HG03045 (cell line): ENCODE data around the gene C9orf50.

Experiments
- ATAC-seq: cut with Tn5 transposase; IDR thresholded peaks from one replicate; pipeline ENCODE4 v1.9.1; 2021; ENCODE audit warnings: mild to moderate bottlenecking, moderate library complexity; ENCODE audit not compliant: unreplicated experiment

C9orf50 gene

DNA sequence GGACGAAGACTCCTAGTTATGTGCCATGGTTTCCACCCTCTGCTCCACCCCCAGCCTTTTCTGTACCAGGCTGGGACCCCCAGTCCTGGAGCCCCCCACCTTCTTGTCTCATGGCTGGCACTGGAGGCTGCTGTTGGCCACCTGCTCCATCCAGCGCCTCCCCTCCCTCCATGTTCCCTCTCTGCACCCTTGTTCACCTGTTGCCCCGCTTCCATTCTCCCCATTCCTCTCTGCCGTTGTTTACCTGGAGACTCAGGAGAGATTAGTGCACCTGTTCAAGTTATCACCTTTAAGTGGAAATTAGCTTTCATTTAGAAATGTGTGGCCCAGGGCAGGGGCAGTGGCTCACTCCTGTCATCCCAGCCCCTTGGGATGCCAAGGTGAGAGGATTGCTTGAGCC lies 12.3 kb upstream of the C9orf50 start:
- ATAC-seq = no peak

DNA sequence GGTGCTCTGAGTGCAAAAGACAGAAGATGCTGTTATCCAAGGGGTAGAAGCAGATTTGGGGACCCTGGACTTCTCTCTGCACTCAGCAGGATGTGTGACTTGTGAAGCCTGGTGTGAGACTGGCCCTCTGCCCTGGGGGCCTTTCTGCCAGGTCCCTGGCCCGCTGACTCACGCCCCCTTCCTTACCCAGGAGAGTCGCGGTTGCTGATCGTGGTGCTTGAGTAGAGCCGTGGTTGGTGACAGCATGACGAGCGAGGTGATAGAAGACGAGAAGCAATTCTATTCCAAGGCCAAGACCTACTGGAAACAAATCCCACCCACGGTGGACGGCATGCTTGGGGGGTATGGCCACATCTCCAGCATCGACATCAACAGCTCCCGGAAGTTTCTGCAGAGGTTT lies 11.6 kb upstream of the C9orf50 start:
- no peak for ATAC-seq

DNA sequence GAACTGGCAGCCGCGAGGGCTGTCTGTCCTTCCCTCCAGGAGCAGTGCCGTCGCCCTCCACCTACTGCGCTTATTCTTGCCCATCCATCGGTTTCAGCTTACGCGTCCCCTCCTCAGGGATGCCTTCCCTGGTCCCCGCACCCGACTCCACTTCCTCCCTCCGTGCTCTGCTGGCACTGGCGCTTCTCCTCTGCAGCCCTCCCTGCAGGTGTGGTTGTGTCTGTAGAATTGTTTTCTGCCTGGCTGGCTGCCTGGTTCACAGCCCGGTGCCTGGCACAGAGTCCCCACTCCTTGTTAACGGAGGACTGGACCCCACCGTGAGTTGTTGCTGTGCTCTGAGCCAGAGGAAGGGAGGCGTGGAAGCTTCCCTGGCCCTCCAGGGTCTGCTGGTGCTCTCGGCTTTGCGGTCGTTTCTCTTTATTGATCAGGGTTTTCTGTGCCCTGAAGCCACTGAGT lies 10.8 kb upstream of the C9orf50 start:
- ATAC-seq = no peak

DNA sequence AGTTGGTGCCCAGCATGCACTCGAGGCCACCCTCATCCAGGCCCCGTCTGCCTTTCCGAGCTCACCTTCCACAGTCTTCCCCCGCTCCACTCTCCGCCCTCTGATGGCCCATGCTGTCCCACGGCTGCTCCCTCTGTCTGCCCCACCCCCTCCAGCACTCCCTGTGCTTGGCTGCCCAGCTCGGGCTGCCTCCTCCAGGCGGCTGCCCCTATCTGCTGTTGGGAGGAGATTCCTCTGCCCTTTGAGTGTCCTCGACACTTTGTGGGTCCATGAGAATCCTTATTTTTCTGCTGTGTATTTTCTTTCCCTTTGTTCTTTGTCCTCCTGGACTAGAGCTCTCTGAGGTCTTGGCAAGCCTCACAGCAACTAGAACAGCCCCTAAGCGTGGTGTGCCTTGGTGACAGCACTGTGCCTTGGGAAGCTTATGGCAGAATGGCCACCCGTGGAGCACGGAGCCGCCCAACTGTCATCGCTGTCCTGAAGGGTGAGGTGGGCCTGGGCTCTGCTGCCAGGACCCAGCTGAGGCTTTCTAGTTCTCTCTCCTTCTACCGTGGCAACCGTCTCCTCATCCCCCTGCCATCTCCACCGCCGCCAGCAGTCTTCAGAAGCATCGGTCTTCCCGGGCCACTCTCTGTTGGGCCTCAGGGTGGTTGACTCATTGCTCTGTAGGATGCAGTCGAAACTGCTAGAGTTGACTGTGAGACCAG lies 10.2 kb upstream of the C9orf50 start:
- ATAC-seq = no peak

DNA sequence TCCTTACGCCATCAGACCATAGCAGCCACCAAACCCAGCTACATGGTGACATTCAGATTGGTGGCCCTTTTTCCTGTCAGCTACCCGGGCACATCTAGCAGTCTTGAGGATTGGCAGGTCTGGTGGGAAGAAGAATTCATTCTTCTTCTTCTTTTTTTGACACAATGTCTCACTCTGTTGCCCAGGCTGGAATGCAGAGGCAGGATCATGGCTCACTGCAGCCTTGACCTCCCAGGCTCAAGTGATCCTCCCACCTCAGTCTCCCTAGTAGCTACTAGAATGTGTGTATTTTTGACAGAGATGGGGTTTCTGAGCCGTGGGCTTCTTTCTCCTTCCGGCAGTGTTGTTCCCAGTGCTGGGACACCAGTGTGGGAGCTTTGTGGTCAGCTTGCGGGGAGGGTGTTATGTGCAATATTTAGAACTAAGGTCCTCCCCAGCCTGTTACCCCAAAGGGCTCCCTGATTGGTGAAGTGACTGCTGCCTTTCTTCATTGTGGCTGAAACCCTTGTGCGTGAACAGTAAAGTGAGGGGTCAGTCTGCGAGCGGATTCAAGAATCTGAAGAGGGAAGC lies 8.4 kb upstream of the C9orf50 start:
- no peak for ATAC-seq

DNA sequence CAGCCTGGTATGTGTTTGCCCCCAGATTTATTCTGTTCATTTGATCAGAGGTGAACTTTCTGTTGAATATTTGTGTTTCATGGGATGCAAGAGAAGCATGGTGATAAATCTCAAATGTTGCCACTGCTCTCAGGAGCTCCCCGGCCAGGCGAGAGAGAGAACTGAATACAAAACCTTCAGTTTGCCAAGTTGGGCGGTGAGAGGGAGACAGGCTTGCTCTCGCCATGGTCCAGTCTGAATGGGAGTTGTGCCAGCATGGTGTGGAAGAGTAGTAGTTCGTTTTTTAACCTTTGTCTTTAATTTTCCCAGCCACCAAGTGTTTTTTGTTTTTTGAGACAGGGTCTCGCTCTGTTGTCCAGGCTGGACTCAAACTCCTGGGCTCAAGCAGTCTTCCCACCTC lies 7.8 kb upstream of the C9orf50 start:
- ATAC-seq = no peak

DNA sequence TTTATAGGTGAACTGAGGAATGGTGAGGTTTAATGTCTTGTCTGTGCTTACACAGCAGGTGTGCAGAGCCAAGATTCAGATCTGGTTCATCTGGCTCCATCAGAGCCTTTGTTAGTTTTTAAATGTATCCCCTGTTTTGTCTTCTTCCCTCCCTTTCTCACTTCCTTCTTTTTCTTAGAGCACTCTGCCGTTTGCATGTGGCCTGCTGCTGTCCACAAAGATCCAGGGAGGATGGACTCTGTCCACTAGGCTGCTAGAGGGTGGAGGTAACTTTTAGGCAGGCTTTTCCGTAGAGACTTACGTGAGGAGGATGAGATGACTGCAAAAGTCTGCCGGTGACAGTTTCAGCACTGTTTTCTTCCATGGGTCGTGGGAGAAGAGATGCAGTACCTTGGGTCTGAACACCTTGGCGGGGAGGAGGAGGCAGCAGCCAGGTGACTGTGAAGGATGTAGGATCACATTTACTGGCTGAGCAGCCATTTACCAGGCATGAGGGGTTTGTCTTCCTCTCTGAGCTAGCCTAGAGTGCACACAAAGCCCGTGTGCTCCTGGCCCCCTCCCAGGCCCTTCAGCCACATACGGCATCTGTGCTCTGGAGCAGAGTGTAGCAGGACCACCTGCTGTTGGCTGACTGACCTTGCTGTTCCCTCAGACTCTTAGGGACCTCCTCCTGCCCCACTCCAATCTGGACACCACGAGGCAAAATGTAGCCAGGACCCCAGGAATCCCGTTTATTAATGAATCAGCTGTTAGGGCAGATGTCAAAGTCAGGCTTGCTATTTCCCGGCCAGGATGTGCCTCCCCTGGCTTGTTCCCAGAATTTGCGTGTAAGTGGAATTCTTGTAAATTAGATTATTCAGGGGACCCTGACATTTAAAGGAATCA lies 6.9 kb upstream of the C9orf50 start:
- ATAC-seq = no peak

DNA sequence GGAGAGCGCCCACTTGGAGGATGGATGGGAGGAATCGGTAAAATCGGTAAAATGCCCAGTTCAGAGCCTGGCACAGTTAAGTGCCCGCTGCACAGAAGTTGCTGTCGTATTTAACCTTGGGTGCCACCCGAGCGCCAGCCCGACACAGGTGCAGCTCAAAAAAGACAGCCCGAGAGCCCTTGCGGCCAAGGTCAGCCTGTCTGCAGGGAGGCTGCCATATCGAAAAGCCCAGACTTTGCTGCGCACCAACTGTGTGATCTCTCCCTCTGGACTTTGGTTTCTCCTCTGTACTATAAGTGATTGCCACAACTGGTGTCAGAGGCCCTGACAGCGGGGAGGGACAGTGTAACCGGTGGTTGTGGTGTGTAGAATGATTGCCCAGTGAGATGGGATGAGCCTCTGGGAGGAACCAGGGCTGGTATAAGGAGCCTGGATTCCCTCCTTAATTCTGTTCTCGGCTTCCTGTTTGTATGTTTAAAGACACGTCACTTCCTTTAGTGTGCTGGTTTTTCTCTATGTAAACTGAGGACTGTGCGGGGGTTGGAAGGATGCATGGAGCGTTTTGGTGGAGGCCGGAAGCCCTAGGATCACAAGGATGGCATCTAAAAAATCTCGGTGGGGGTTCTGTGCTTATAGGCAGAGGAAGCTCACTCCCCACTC lies 5.9 kb upstream of the C9orf50 start:
- peak; percentile 9 for ATAC-seq

DNA sequence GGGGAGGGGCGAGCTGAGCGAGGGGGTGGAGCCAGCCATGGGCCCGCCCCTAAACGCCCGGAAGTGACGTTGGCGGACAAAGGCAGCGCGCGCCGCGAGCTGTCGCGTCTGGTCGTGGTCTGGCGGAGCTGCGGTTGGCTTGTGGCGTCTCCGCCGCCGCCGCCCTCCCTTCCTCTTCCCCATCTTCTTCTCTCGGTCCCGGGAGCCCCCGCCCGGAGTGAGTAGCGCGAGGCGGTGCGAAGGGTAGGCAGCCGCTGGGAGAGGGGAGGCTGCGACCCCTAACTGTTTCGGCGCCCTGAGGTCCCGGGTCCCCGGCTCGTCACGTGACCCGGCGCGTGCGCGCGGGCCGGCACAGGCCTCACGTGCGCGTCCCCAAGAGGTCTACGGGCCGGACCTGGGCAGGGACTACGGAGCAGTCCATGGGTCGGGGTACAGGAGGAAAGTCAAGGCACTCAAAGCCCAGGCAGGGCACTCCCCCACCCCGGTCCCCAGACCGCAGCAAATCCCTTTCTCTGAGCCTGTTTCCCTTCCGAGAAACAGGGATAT lies 5.3 kb upstream of the C9orf50 start, which contains the start of gene NTMT1:
TSS of gene NTMT1 (plus strand) at position 85 of the 546 bp plus-strand sequence. CDS start 6,541 bp downstream, outside the sequence.
- ATAC-seq = peak; percentile 82

DNA sequence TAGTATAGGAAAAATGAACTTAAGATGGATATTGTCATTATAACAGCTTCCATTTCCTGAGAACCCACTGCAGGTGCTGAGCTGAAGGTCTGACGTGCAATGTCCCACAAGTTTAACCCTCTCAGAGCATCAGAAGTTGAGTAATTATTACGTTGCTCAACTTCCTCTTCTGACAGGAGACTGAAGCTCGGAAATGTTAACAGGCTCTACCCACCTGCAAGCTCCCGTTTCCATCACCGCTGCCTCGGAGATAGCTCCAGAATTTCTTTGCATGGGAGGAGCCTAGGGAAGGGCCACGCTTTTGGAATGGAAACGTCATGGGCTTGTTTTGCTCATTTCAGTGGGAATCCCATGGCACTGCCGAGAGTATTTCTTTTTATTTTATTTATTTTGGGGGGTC lies 4.0 kb upstream of the C9orf50 start:
- ATAC-seq = no peak

DNA sequence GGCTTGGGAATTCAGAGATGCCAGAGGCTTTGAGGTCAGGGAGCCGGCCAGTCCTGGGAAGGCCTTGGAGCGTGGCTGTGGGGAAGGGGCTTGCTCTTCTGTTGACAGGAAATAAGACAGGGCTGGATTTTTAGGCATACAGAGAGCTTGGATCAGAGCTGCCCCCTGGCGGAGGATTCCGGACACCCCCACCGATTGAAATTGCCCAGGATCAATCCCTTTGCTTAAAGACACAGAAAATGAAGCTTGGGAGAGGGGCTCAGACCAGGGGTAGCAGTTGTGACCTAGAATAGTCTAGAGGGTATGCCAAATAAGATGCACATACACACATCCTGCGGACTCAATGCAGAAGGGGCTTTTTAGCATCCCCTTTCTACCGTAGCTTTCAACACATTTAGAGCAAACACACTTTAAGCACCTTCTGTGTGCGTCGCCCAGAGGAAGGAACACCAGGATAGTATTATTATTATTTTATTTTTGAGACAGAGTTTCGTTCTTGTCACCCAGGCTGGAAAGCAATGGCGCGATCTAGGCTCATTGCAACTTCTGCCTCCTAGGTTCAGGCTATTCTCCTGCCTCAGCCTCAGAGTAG lies 3.4 kb upstream of the C9orf50 start:
- no peak for ATAC-seq

DNA sequence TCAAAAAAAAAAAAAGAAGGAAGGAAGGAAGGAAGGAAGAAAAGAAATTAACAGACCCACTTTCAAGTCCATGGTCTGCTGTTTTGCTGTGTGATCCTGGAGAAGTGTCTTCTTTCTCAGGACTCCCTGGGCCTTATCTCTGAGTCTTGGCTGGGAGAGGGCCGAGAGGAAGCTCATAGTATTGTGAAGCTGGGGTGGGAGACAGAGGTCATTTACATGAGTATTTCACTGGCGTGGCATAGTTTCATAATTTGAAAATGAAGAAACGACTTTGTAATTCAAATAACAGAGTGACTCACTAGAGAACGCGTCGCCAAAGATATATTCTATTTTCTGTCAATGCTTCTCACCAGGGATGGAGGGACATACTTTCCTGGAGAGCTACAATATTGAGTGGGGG lies 2.4 kb upstream of the C9orf50 start:
- ATAC-seq = no peak

DNA sequence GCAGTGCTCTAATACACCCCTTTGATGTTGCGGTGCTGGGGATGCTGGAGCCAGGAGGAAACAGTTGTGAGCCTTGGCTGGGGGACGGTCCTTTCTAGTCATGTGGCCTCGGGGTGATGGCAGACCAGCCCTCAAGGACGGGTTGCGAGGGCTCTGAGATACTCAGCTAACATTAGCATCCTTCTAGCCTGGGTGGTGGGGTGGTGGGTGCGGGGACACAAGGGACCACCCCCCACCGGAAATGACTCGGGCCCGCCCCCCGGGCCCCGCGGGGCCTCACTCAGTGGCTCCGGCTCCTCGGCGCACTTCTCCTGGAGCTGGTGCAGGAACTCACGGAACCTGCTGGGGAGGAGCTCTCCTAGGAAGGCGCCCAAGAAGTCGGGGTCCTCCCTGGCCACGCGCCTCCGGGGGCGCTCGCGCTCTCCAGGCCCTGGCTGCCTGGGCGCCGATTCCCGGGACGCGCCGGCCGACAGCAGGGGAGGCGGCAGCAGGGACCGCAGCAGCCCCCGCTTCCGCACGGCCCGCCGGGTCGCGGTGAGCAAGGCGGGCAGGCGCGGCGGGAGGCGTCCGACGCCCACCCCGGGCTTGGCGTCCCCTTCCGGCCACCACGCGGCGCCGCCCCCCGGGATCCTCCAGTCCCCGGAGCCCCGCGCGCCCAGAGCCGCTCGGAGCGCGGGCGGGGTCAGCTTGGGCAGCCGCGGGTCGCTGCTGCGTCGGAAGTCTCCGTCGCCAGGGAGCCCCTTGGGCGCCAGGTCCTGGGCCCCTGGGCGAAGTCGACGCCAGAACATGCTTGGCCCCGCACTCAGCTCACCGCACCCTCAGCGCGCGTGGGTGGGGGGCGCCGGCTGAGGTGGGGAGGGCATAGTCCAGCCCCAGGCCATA lies 873 bp downstream of the C9orf50 start:
- ATAC-seq = no peak

DNA sequence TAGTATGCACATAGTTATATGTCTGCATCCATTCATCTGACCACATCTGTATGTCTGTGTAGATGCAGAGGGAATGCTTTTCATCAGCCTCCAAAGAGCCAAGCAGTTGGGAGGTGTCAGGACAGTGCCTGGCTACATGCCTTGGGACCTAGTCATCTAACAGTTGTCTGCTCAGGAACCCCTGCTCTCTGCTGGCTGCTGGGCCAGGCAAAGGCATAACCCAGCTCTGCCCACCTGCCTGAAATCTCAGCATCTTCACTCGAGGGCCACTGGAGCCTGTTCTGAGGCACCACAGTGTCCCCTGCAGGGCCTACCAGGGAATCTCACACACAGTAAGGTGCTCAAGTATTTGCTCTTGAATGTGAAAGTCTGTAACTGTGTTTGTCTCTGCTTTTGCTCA lies 3.7 kb downstream of the C9orf50 start:
- no peak for ATAC-seq

DNA sequence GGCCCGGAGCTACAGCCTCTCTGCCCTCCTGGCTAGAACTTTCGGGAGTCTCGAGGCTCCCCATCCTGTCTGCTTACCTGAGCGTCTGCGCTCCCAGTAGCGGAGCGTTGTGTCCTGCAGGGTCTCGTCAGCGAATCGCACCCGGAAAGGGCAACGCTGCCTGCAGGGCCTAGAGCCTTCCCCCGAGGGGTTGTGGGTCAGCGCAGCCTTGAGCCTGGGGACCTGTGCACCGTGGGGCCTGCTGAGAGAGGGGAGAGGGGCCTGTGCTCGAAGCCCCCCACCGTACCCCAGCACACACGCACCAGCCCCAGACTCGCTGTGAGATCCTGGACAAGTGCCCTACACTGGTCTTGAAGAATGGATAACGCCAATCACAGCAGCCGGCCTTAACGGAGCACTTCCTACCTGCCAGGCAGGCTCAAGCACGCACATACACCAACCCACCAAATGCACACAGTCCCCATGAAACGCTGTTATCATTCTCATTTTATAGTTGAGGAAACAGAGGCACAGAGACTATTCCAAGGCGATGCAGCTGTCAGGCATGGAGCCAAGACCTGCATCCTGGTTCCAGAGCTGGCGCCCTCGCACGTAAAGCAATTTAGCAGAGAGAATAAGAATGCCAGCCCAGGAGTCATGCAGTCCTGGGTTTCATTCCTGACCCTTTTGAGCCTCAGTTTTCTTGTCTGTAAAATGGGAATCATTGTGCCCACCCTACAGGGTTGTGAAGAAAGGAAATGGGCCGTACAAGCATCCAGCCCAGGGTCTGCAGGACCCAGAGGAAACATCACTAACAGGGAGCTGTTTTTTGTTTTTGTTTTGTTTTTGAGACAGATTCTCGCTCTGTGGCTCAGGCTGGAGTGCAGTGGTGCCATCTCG lies 5.3 kb downstream of the C9orf50 start:
- no peak for ATAC-seq

DNA sequence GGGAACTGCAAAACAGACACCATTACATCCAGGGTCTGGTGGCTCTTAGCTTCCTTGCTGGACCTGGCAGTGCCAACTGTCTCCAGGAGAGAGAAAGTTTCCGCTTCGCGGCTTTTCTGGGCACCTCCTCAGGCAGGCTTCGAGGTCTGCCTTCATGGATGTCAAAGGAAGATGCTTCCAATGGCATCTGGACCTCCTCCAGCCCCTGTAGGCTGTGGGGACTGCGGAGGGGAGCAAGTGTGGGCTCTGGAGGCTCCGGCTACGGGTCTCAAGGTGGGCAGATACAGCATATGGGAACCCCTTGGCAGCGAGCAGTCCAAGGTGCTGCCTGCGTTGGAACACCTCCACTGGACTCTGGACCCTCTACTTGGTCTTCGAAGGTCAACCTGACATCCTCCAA lies 6.0 kb downstream of the C9orf50 start:
- no peak for ATAC-seq

DNA sequence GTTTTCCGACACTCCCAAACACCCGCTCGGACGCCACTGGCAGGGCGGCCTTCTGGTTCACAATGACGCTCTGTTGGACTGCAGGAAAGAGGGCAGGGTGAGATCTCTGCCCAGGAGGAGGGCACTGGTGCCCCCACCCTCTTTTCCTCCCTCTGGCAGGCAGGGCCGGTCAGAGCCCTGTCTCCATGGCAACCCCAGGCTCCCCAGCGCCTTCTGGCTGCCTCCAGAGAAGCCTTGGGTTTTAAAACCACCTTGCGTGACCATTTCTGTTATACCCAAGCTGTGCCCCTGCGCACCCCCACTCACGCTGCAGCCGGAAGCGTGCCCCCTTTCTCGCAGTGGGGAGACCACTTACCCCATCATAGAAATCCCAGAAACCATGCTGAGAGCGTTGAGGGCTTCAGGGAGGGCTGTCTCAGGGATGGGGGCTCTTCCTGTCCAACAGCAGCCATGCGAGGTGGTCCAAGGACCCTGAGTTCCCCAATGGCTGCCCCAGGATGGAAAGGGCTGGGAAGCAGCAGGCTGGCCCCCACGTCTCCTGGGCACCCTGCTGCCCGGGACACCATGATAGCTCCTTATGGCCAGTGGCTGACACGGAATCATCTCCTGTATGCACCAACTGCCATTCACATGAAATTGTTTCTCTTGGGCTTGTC lies 7.3 kb downstream of the C9orf50 start:
- ATAC-seq = no peak
